Measurements from ENCODE around the gene TRAF7. TPM values are rescaled to one million over a fixed set of nuclear protein-coding genes. Genes with fewer than 3 reads are reported as not detected.
A peak's percentile ranks its signal among the peaks of the same experiment; 100 is the strongest.

TRAF7 gene
- total RNA-seq, 1 experiment from 2014 or later = 44.9 TPM

GRCh38 chr16:2148714-2149629, 6.6 kb upstream of the TRAF7 start:
- Histone ChIP-seq H3K4me2 (ENCODE audit: low read length) (peak overlapping the region; percentile 100), H4K20me1 (ENCODE audit: low read length) (peaks cover 32% of the 10 kb centered on the region), H3K9me2 (replicated peaks; ENCODE audit: low read length) (no peaks in the 10 kb centered on the region), H3K9me3 (ENCODE audit: low read length) (no peaks in the 10 kb centered on the region), H3K4me1 (ENCODE audit: insufficient read depth, low read length) (peaks cover 30% of the 10 kb centered on the region), H2AFZ (ENCODE audit: low read length) (0 out of 2 replicates have a peak overlapping the region, but pooled peaks have one; percentile 10), H3K36me3 (ENCODE audit: low read depth, low read length) (peaks cover 11% of the 10 kb centered on the region), H3F3A (ENCODE audit: low read length, unreplicated experiment) (peaks cover 18% of the 10 kb centered on the region), H3K4me3 (ENCODE audit: low read length) (peak overlapping the region; percentile 67), H3K79me2 (ENCODE audit: low read length) (peaks cover 18% of the 10 kb centered on the region), H3K27me3 (ENCODE audit: low read length) (no peaks in the 10 kb centered on the region), H3K27ac (ENCODE audit: low read length) (no peak overlapping the region), H3K9ac (ENCODE audit: low read length) (peak overlapping the region; percentile 10; the same call in 1 of the 2 replicates)
- BruUV-seq (replicated peaks) = TSS peak; percentile 60
- POLR2A ChIA-PET (ENCODE audit: unreplicated experiment) = no interaction called here
- ATAC-seq (peak; percentile 23), DNase-seq (peak; percentile 44)
- intact Hi-C loops (cut with micrococcal nuclease) = no loop called here
- CTCF ChIA-PET = no interaction called here
- TF ChIP-seq EZH2 (IDR thresholded peaks at IDR 0.05; ENCODE audit: low read length, unreplicated experiment) = no peak
- no peak for TF ChIP-seq EZH2phosphoT487 (IDR thresholded peaks at IDR 0.05; ENCODE audit: borderline replicate concordance, low read length)
- TF ChIP-seq CTCF (conservative IDR thresholded peaks at IDR 0.05; ENCODE audit: low read depth, low read length) = no peak

DNA sequence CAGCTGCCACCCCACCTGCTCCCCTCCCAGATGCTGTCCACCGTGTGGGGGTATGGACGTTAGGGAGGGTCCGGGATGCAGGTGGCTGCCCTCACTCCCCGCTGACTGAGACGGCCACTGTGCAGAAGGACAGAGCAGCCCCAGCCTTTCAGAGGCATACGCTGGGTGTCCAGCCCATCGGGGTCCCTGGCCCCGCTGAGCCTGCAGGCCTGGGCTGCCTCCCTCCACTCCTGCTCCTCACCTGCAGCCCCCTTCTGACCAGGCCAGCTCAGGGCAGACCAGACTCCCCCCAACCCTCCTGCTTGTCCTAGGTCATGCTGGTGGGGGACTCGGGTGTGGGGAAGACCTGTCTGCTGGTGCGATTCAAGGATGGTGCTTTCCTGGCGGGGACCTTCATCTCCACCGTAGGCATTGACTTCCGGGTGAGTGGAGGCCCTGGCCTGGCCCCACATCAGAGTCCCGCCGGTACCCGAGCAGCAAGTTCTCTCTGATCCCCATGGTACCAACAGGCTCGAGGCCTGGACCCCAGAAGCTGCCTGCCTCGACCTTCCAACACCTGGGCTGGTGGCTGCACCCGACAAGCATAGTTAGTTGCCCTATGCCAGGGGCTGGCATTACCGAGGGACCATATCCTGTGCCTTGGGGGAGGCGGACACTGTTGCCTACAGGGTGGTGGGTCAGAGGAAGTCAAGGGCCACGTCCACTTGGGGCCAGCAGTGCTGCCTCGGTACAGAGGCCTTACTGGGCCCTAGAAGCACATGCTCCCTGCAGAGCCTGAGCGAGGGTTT, 5.8 kb upstream of the TRAF7 start:
- H3K79me2 ChIP-seq (ENCODE audit: low read length) = peaks cover 26% of the 10 kb centered on the region
- no peak overlapping the region for H2AFZ ChIP-seq (ENCODE audit: low read length)
- ATAC-seq (no peak; the same call in 1 of the 2 replicates), DNase-seq (peak; percentile 11)
- peak overlapping the region; percentile 100 for H3K4me2 ChIP-seq (ENCODE audit: low read length)
- POLR2A ChIA-PET (ENCODE audit: unreplicated experiment) = no interaction called here
- H3K4me1 ChIP-seq (ENCODE audit: insufficient read depth, low read length) = peaks cover 31% of the 10 kb centered on the region
- peak overlapping the region; percentile 67 for H3K4me3 ChIP-seq (ENCODE audit: low read length)
- TF ChIP-seq CTCF (conservative IDR thresholded peaks at IDR 0.05; ENCODE audit: low read depth, low read length) (no peak), EZH2 (IDR thresholded peaks at IDR 0.05; ENCODE audit: low read length, unreplicated experiment) (no peak), EZH2phosphoT487 (IDR thresholded peaks at IDR 0.05; ENCODE audit: borderline replicate concordance, low read length) (no peak)
- peaks cover 40% of the 10 kb centered on the region for H4K20me1 ChIP-seq (ENCODE audit: low read length)
- H3K9me3 ChIP-seq (ENCODE audit: low read length) = no peaks in the 10 kb centered on the region
- no TSS peak for BruUV-seq (replicated peaks)
- no peaks in the 10 kb centered on the region for H3K9me2 ChIP-seq (replicated peaks; ENCODE audit: low read length)
- intact Hi-C loops (cut with micrococcal nuclease) = no loop called here
- CTCF ChIA-PET = no interaction called here
- H3K36me3 ChIP-seq (ENCODE audit: low read depth, low read length) = peaks cover 19% of the 10 kb centered on the region
- no peak overlapping the region for H3K27ac ChIP-seq (ENCODE audit: low read length)
- peaks cover 22% of the 10 kb centered on the region for H3F3A ChIP-seq (ENCODE audit: low read length, unreplicated experiment)
- no peak overlapping the region for H3K9ac ChIP-seq (ENCODE audit: low read length)
- no peaks in the 10 kb centered on the region for H3K27me3 ChIP-seq (ENCODE audit: low read length)

Data from PC-3 (cell line).